RPMI7951 (cell line): Measurements from ENCODE around the gene CAMK2N2. TPM values are rescaled to one million over a fixed set of nuclear protein-coding genes. Genes with fewer than 3 reads are reported as not detected.

ENCODE experiments used
- DNase-seq: peaks from one replicate; pipeline ENCODE4 v3.0.0-alpha.2; 2012; ENCODE audit warnings: low read depth
- total RNA-seq: library from RNA; depleted of rRNA; stranded (reverse); fragments of >200 nt; shearing (Covaris generic); gene quantifications from 2 replicates; pipeline ENCODE4 v1.2.3, GENCODE V29; 2014; rRNA removed

Gene CAMK2N2
- total RNA-seq, 1 experiment from 2014 or later = 0.96 TPM

GRCh38 chr3:184222521-184222920 is 38.8 kb downstream of the CAMK2N2 start:
- DNase-seq = no peak

GRCh38 chr3:184218814-184219213 is 42.5 kb downstream of the CAMK2N2 start:
- no peak for DNase-seq

GRCh38 chr3:184211718-184212117 is 49.6 kb downstream of the CAMK2N2 start:
- DNase-seq = no peak

- DNase-seq = no peak
Observed at GRCh38 chr3:184211297-184211696, 50.1 kb downstream of the CAMK2N2 start.

Other genes with a start within 250 kb of the CAMK2N2 start
- 7.2 and 10.1 TPM in 2 replicates for gene ABCC5, start 243.7 kb downstream of the CAMK2N2 start, total RNA-seq
- not detected in 2 replicates for gene HTR3D, start 229.8 kb downstream of the CAMK2N2 start, total RNA-seq
- gene HTR3C, start 208.5 kb downstream of the CAMK2N2 start, total RNA-seq = not detected in 2 replicates
- gene HTR3E, start 164.5 kb downstream of the CAMK2N2 start, total RNA-seq = not detected in 2 replicates
- gene EIF2B5, start 126.2 kb downstream of the CAMK2N2 start, total RNA-seq = 42.1 and 52.0 TPM in 2 replicates
- 21.9 and 27.8 TPM in 2 replicates for gene DVL3, start 106.2 kb downstream of the CAMK2N2 start, total RNA-seq
- 699 and 754 TPM in 2 replicates for gene AP2M1, start 86.7 kb downstream of the CAMK2N2 start, total RNA-seq
- 27.2 and 33.4 TPM in 2 replicates for gene ABCF3, start 75.4 kb downstream of the CAMK2N2 start, total RNA-seq
- not detected in 2 replicates for gene VWA5B2, start 32.0 kb downstream of the CAMK2N2 start, total RNA-seq
- gene ALG3, start 12.6 kb downstream of the CAMK2N2 start, total RNA-seq = 67.0 and 71.2 TPM in 2 replicates
- gene EEF1AKMT4, start 11.9 kb downstream of the CAMK2N2 start, total RNA-seq = 7.3 and 9.6 TPM in 2 replicates
- not detected in 2 replicates for gene ECE2, start 14.5 kb upstream of the CAMK2N2 start, total RNA-seq
- 542 and 803 TPM in 2 replicates for gene PSMD2, start 37.7 kb upstream of the CAMK2N2 start, total RNA-seq
- 164 and 173 TPM in 2 replicates for gene EIF4G1, start 53.1 kb upstream of the CAMK2N2 start, total RNA-seq
- gene FAM131A, start 76.0 kb upstream of the CAMK2N2 start, total RNA-seq = 10.6 and 12.0 TPM in 2 replicates
- gene CLCN2, start 100.1 kb upstream of the CAMK2N2 start, total RNA-seq = 3.0 and 6.3 TPM in 2 replicates
- 146 and 181 TPM in 2 replicates for gene POLR2H, start 100.2 kb upstream of the CAMK2N2 start, total RNA-seq
- not detected in 2 replicates for gene THPO, start 116.7 kb upstream of the CAMK2N2 start, total RNA-seq
- not detected in 2 replicates for gene CHRD, start 118.5 kb upstream of the CAMK2N2 start, total RNA-seq